Cardiac muscle cell (in vitro differentiated cells and primary cell): ENCODE data around the gene GNAT1. TPM values are rescaled to one million over a fixed set of nuclear protein-coding genes. Genes with fewer than 3 reads are reported as not detected.

Source experiments
- DNase-seq, 2 donors: peaks; one replicate each; pipeline versions ENCODE4 v3.0.0 to v3.0.0-alpha.2; 2010 to 2017; ENCODE audit warnings: low read depth in 1 of 2, low spot score in 1 of 2
- H3K27ac ChIP-seq: fragments of 200-600 bp; sonication (generic); 2 replicates; pipeline ENCODE4 v1.5.1; 2016
- H3K27me3 ChIP-seq: fragments of 200-600 bp; sonication (generic); 2 replicates; pipeline ENCODE4 v1.6.0; 2016; ENCODE audit warnings: control low read depth
- H3K36me3 ChIP-seq: fragments of 200-600 bp; sonication (generic); 2 replicates; pipeline ENCODE4 v1.5.1; 2016; ENCODE audit warnings: control low read depth
- H3K4me1 ChIP-seq: fragments of 200-600 bp; sonication (generic); 2 replicates; pipeline ENCODE4 v1.8.1; 2017; ENCODE audit warnings: low read depth, mild to moderate bottlenecking, mixed run types
- H3K4me3 ChIP-seq: fragments of 200-600 bp; sonication (generic); 2 replicates; pipeline ENCODE4 v1.5.1; 2016; ENCODE audit warnings: mild to moderate bottlenecking
- H3K9me3 ChIP-seq: fragments of 200-600 bp; sonication (generic); 2 replicates; pipeline ENCODE4 v1.5.1; 2017; ENCODE audit warnings: low read depth, mild to moderate bottlenecking, control low read depth
- polyA plus RNA-seq: library from polyadenylated mRNA; unstranded; fragments of >200 nt; fragmentation: Nextera tagmentation; extraction: Ambion mirVana; gene quantifications from 2 replicates; pipeline ENCODE4 v1.2.1, GENCODE V29; 2016
- total RNA-seq: library from RNA; depleted of rRNA; stranded (reverse); fragments of >200 nt; gene quantifications from 2 replicates; pipeline ENCODE4 v1.2.3, GENCODE V29; 2016
- TF ChIP-seq, protein P1 (sequence below): IDR thresholded peaks from 2 replicates; pipeline ENCODE4 v1.5.1; 2012; ENCODE audit warnings: low read depth, mild to moderate bottlenecking, low read length

The GNAT1 gene
- total and polyA plus RNA-seq, 2 experiments from 2014 or later, result not detected

DNA sequence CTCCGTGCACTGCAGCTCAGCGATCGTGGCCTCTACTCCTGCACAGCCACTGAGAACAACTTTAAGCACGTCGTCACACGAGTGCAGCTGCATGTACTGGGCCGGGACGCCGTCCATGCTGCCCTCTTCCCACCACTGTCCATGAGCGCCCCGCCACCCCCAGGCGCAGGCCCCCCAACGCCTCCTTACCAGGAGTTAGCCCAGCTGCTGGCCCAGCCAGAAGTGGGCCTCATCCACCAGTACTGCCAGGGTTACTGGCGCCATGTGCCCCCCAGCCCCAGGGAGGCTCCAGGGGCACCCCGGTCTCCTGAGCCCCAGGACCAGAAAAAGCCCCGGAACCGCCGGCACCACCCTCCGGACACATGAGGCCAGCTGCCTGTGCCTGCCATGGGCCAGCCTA, 3.7 kb upstream of the GNAT1 start:
- TF ChIP-seq, protein P1, sequence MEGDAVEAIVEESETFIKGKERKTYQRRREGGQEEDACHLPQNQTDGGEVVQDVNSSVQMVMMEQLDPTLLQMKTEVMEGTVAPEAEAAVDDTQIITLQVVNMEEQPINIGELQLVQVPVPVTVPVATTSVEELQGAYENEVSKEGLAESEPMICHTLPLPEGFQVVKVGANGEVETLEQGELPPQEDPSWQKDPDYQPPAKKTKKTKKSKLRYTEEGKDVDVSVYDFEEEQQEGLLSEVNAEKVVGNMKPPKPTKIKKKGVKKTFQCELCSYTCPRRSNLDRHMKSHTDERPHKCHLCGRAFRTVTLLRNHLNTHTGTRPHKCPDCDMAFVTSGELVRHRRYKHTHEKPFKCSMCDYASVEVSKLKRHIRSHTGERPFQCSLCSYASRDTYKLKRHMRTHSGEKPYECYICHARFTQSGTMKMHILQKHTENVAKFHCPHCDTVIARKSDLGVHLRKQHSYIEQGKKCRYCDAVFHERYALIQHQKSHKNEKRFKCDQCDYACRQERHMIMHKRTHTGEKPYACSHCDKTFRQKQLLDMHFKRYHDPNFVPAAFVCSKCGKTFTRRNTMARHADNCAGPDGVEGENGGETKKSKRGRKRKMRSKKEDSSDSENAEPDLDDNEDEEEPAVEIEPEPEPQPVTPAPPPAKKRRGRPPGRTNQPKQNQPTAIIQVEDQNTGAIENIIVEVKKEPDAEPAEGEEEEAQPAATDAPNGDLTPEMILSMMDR, result no peak
- Histone ChIP-seq H3K4me1 (peaks cover 2% of the 10 kb centered on the region), H3K27me3 (no peaks in the 10 kb centered on the region), H3K9me3 (no peaks in the 10 kb centered on the region), H3K27ac (no peak overlapping the region), H3K4me3 (no peak overlapping the region), H3K36me3 (no peaks in the 10 kb centered on the region)
- no peak for DNase-seq

DNA sequence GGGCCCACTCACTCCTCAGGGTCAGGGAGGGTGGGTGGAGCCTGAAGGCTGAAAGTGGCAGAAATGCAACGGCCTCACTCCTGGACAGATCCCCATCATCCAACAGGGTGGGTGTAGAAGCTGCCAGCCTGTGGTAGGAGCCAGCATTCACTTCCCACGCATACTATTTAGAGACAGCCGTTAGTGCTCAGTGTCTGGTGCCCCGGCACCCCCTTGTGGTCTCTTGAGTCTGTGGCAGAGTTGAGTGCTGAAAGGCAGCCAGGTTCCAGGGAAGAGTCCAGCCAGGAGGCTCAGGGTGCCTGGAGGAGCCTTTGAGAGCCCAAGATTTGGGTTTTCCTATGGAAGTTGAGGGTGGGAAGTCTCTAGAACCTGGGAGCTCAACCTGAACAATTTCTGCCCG, 2.1 kb upstream of the GNAT1 start:
- Histone ChIP-seq H3K9me3 (no peaks in the 10 kb centered on the region), H3K27ac (peak overlapping the region; percentile 34), H3K27me3 (no peaks in the 10 kb centered on the region), H3K36me3 (no peaks in the 10 kb centered on the region), H3K4me1 (no peaks in the 10 kb centered on the region), H3K4me3 (no peak overlapping the region)
- TF ChIP-seq, protein P1, result peak; percentile 93
- DNase-seq, result peak; percentile 89 to 91

DNA sequence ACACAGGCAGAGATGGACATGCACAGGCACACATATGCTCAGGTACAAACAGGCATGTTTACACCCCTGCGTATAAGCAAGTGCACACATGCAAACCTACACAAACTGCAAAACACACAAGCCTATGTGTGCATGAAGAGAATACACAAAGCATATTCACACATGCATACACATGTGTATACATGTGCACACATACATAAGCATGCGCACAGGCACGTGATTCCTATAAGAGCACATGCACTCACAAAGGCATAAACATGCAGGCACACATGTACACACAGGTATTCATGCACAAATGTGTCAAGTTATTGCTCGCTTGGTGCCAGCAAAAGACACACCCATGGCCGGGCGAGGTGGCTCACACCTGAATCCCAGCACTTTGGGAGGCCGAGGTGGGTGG, 1.4 kb upstream of the GNAT1 start:
- Histone ChIP-seq H3K36me3 (no peaks in the 10 kb centered on the region), H3K9me3 (no peaks in the 10 kb centered on the region), H3K4me1 (no peaks in the 10 kb centered on the region), H3K27ac (no peak overlapping the region), H3K4me3 (no peak overlapping the region), H3K27me3 (no peaks in the 10 kb centered on the region)
- DNase-seq, result no peak
- TF ChIP-seq, protein P1, result no peak

DNA sequence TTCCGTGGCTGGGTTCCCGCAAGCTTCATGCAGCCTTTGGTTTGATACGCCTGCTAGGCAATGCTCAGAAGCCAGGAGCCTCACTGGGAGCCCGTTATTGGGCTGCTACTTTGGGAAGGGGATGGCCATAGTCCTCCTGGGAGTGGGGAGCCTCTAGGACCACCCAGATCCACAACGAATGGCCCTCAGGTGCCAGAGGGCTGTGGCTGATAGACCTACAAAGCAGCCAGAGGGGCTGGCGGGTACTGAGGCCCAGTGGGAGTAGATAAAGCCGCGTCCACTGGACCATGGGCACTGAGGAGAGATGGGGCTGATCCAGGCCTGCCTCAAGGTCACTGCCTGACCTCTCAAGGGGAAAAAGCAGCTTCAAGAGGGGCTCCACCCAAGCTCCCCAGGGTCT, 714 bp downstream of the GNAT1 start:
- no peak overlapping the region for H3K27ac ChIP-seq
- no peaks in the 10 kb centered on the region for H3K36me3 ChIP-seq
- H3K4me3 ChIP-seq, result no peak overlapping the region
- TF ChIP-seq, protein P1, result no peak
- H3K27me3 ChIP-seq, result no peaks in the 10 kb centered on the region
- H3K4me1 ChIP-seq, result no peaks in the 10 kb centered on the region
- DNase-seq, result no peak
- no peaks in the 10 kb centered on the region for H3K9me3 ChIP-seq

DNA sequence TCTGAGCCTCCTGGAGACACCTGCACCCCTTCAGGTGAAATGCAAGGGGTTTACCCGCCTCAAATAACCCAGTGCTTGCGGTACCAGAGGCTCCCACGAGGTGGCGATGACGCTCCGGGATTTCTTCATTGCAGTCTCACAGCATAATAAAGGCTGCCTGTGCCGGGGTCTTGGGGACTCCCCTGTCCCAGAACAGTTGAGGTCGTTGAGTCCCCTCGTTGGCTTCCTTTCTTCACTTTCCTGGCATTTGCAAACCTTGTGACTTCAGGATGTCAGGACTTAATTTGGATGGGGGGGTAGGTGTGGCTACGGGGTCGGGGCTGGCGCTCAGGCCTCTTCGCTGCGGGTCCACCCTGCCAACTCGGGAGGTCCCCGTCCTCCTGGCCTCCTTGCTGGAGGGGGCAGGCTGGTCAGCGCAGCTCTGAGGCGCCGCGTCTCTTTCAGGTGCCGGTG, 1.3 kb downstream of the GNAT1 start:
- no peaks in the 10 kb centered on the region for H3K4me1 ChIP-seq
- no peaks in the 10 kb centered on the region for H3K36me3 ChIP-seq
- TF ChIP-seq, protein P1, result peak; percentile 98
- H3K27ac ChIP-seq, result no peak overlapping the region
- peak; percentile 64 to 80 for DNase-seq
- no peaks in the 10 kb centered on the region for H3K27me3 ChIP-seq
- no peaks in the 10 kb centered on the region for H3K9me3 ChIP-seq
- no peak overlapping the region for H3K4me3 ChIP-seq

DNA sequence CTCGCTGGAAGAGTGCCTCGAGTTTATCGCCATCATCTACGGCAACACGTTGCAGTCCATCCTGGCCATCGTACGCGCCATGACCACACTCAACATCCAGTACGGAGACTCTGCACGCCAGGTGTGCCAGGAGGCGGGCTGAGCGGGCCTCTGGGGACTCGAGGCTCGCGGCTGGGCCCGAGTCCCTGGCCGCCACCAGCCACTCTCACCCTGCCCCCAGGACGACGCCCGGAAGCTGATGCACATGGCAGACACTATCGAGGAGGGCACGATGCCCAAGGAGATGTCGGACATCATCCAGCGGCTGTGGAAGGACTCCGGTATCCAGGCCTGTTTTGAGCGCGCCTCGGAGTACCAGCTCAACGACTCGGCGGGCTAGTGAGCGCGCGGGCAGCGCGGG, 1.9 kb downstream of the GNAT1 start:
- no peaks in the 10 kb centered on the region for H3K4me1 ChIP-seq
- no peaks in the 10 kb centered on the region for H3K36me3 ChIP-seq
- H3K27me3 ChIP-seq, result no peaks in the 10 kb centered on the region
- no peak overlapping the region for H3K27ac ChIP-seq
- TF ChIP-seq, protein P1, result no peak
- H3K9me3 ChIP-seq, result no peaks in the 10 kb centered on the region
- no peak for DNase-seq
- no peak overlapping the region for H3K4me3 ChIP-seq
